ENCODE data around the gene COG2.

The COG2 gene

DNA sequence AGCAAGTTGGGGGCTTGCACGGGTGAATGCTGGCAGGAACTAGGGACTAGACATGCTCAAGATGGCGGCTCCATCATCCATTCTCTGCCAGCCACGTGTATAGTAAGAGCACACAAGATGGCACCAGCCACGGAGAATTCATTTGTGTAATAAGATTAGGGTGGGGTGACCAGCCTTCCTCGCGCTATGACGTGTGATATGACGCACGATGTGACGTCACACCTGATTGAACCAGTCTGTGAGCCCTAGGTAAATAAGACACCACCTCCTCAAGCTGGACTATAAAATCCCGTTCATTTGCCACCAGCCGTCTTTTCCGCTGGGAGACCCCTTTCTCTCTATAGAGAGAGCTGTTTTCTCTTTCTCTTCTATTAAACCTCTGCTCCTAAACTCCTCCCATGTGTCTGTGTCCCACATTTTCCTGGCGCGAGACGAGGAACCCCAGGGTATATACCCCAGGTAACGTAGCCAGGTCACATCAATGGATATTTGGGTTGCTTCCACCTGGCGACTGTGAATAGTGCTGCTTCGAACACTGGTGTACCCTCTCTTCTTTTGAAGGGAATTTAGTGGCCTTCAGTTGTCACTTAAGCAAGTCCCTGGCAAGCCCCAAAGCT lies 18.1 kb upstream of the COG2 start:
- no peak for TF ChIP-seq Cebpa-rat (IDR thresholded peaks at IDR 0.05)
- Histone ChIP-seq H3K4me2 (no peak overlapping the region), H4K20me1 (no peaks in the 10 kb centered on the region), H3K4me3 (no peak overlapping the region), H3K36me3 (no peaks in the 10 kb centered on the region), H3K9me3 (no peaks in the 10 kb centered on the region), H3K27ac (no peak overlapping the region), H3K9ac (no peak overlapping the region), H3K4me1 (no peaks in the 10 kb centered on the region), H3K27me3 (no peaks in the 10 kb centered on the region)

DNA sequence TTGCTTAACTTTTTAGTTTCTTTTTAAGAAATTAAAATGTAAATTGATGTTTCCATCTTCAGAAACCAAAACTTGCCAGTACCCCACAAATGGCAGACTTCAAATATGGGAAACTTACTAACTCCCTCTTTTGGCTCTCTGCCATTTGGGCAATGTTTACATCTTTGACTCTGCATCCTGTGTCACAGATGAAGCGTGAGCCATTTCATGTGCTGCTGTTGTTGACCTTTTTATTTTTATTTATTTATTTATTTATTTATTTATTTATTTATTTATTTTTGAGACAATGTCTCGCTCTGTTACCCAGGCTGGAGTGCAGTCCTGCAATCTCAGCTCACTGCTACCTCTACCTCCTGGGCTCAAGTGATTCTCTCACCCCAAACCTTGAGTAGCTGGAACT lies 16.0 kb upstream of the COG2 start:
- Histone ChIP-seq H3K27me3 (no peaks in the 10 kb centered on the region), H3K4me2 (no peak overlapping the region), H3K9ac (no peak overlapping the region)

DNA sequence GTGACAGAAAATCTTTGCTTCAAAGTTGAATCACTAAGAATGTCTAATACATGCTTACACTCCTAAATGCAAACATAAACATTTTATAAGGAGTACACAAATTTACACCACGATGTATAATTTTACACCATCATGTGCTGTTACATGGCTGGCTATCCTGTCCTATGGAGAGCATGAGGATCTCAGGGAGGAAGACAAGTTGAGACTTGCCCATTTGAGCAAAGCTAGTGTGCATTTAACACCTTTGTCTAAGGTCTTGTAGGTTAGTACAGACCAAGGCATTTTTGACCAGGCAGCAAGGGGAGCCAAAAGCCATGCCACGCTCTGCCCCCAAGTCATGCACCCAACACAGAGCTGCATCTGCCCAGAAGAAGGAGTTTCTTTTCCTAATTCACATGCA lies 14.5 kb upstream of the COG2 start:
- H3K4me3 ChIP-seq, result no peak overlapping the region
- no peaks in the 10 kb centered on the region for H4K20me1 ChIP-seq
- no peak overlapping the region for H3K9ac ChIP-seq
- H3K27me3 ChIP-seq, result no peaks in the 10 kb centered on the region
- no peaks in the 10 kb centered on the region for H3K9me3 ChIP-seq
- no peak for TF ChIP-seq Cebpa-rat (IDR thresholded peaks at IDR 0.05)
- no peak overlapping the region for H3K27ac ChIP-seq
- no peaks in the 10 kb centered on the region for H3K4me1 ChIP-seq
- H3K36me3 ChIP-seq, result no peaks in the 10 kb centered on the region
- no peak overlapping the region for H3K4me2 ChIP-seq

More for the DNA sequence above, 16.0 kb upstream of the COG2 start:
- Histone ChIP-seq H3K9me3 (no peaks in the 10 kb centered on the region), H3K27ac (no peak overlapping the region), H4K20me1 (no peaks in the 10 kb centered on the region), H3K4me3 (no peak overlapping the region), H3K36me3 (no peaks in the 10 kb centered on the region), H3K4me1 (no peaks in the 10 kb centered on the region)
- no peak for TF ChIP-seq Cebpa-rat (IDR thresholded peaks at IDR 0.05)

DNA sequence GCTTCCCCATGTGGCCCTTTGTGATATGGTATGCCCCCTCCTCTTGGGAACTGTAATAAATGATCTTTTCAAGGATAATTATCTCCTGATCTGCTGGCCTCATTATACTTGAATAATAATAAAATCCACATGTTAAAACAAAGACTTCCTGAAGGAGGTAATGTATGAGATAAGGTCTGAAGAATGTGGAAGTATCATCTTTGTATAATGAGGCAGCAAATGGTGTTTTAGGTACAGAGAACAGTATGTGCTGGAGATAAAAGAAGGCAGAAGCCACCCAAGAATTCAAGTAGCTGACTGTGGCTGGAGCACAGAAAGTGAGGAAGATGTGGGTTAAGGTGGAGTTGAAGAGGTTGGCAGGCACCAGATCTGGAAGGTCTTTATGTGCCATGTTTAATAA lies 12.8 kb upstream of the COG2 start:
- Histone ChIP-seq H3K9ac (no peak overlapping the region), H3K4me1 (no peaks in the 10 kb centered on the region), H4K20me1 (no peaks in the 10 kb centered on the region), H3K36me3 (no peaks in the 10 kb centered on the region), H3K4me3 (no peak overlapping the region), H3K27me3 (no peaks in the 10 kb centered on the region), H3K4me2 (no peak overlapping the region), H3K27ac (no peak overlapping the region), H3K9me3 (no peaks in the 10 kb centered on the region)
- no peak for TF ChIP-seq Cebpa-rat (IDR thresholded peaks at IDR 0.05)

DNA sequence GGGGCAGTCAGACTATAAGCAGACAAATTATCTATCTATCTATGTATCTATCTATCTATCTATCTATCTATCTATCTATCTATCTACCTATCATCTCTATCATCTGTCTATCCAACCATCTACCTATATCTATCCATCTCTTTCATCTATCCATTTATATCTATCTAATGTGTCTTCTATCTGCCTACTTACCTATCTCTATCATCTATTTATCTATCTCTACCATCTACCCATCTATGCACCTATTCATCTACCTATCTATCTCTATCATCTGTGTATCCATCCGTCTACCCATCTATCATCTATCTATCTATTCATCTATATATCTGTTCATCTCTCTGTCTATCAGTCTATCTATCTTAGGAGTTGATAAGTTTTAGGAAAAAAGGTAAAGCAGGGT lies 10.8 kb upstream of the COG2 start:
- H3K4me1 ChIP-seq, result no peaks in the 10 kb centered on the region

DNA sequence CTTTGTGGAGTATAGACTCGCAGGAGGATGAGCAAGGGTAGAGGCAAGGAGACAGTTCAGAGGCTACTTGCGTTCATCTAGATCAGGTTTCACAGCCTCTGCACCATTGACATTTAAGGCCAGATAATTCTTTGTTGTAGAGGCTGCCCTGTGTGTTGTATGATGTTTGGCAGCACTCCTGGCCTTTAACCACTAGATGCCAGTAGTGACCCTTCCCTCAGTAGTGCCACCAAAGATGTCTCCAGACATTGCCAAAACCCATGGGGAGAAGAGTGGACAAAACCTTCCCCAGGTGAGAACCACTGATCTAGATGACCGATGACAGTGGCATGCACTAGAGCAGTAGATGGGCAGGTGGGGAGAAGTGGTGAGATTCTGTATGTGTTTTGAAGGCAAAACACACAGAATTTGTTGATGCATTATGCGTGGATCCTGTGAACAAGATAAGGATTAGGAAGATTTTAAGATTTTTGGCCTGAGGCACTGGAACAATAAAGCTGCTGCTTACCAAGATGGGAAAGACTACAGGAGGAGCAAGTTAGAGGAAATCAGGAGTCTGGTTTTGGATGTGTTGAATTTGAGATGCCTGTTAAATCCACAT lies 9.9 kb upstream of the COG2 start:
- Histone ChIP-seq H3K9me3 (no peaks in the 10 kb centered on the region), H3K36me3 (no peaks in the 10 kb centered on the region), H3K4me1 (no peaks in the 10 kb centered on the region), H3K4me3 (no peak overlapping the region), H3K9ac (no peak overlapping the region), H4K20me1 (no peaks in the 10 kb centered on the region), H3K4me2 (no peak overlapping the region), H3K27me3 (no peaks in the 10 kb centered on the region), H3K27ac (no peak overlapping the region)
- no peak for TF ChIP-seq Cebpa-rat (IDR thresholded peaks at IDR 0.05)

More for the DNA sequence above, 10.8 kb upstream of the COG2 start:
- Histone ChIP-seq H3K27ac (no peak overlapping the region), H3K27me3 (no peaks in the 10 kb centered on the region), H3K4me3 (no peak overlapping the region), H3K36me3 (no peaks in the 10 kb centered on the region), H3K4me2 (no peak overlapping the region), H3K9me3 (no peaks in the 10 kb centered on the region), H3K9ac (no peak overlapping the region), H4K20me1 (no peaks in the 10 kb centered on the region)
- TF ChIP-seq Cebpa-rat (IDR thresholded peaks at IDR 0.05), result no peak

DNA sequence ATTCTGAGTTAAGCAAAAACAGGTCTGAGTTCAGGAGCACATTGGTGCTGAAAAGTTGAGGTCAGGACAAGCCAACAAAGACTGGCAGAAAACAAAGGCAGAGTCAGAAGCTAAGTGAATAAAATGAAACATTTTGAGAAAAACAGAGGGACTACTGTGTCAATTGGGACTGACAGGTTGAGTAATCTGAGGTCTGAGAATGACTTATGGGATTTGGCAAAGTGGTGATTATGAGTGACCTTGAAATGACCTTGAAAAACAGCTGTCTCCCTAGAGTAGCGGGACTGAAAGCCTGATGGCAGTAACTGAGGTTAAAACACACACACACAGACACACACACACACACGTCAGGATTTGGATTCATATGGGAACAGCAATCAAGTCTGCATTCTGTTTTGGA lies 8.8 kb upstream of the COG2 start:
- Histone ChIP-seq H3K9ac (no peak overlapping the region), H3K4me3 (no peak overlapping the region), H3K36me3 (no peaks in the 10 kb centered on the region), H3K4me1 (no peaks in the 10 kb centered on the region), H3K27ac (no peak overlapping the region), H3K9me3 (no peaks in the 10 kb centered on the region), H4K20me1 (no peaks in the 10 kb centered on the region), H3K4me2 (no peak overlapping the region), H3K27me3 (no peaks in the 10 kb centered on the region)
- TF ChIP-seq Cebpa-rat (IDR thresholded peaks at IDR 0.05), result no peak

DNA sequence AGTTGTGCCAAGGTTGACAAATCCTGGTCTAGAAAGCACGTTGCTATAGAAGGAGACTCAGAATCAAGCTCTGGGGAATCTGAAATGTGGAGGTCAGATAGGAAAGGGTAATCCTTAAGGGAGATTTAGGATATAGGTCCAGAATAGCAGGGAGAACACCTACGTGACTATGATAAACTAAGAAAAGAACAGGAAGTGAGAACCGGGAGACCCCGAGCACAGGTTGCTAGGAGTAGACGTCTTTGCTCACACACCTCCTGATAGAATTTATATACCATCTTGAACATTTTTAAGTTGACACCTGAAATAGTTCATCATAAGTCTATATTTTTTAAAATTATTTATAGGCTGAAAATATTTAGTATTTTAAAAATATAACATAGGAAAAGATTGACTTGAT lies 7.9 kb upstream of the COG2 start:
- H3K27me3 ChIP-seq, result no peaks in the 10 kb centered on the region
- H3K27ac ChIP-seq, result no peak overlapping the region
- H3K4me3 ChIP-seq, result no peak overlapping the region
- no peaks in the 10 kb centered on the region for H3K9me3 ChIP-seq
- H3K9ac ChIP-seq, result no peak overlapping the region
- H3K4me1 ChIP-seq, result no peaks in the 10 kb centered on the region
- H4K20me1 ChIP-seq, result no peaks in the 10 kb centered on the region
- H3K4me2 ChIP-seq, result no peak overlapping the region
- no peak for TF ChIP-seq Cebpa-rat (IDR thresholded peaks at IDR 0.05)
- H3K36me3 ChIP-seq, result no peaks in the 10 kb centered on the region

DNA sequence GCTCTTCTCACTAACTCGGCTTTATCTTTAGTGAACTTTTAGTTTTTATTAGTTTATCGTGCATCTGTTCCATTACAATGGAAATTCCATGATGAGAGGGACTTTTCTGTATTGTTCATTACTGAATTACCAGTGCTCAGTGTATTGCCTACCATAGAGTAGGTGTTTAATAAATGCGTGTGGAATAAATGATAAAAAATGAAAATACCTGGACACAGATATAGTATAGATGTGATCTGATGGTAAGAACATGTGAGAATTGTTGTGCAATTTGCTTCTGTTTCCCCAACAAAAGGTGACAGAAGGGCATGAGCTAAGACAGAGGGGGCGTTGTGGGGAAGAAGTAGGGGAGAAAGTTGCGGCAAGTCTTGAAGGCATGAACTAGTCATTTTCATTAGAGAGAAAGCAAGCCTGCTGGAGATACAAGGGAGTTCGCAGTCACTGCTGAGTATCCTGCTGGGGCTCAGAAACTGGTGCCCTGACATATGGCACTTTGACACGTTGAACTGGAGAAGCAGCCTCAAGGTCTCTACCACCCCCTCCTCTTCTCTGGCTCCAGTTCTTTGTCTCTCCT lies 5.6 kb upstream of the COG2 start:
- Histone ChIP-seq H3K27ac (no peak overlapping the region), H3K36me3 (no peaks in the 10 kb centered on the region), H4K20me1 (no peaks in the 10 kb centered on the region), H3K4me3 (no peak overlapping the region), H3K9me3 (no peaks in the 10 kb centered on the region), H3K4me1 (peaks cover 2% of the 10 kb centered on the region; the same call in 1 of the 2 replicates), H3K4me2 (no peak overlapping the region), H3K27me3 (no peaks in the 10 kb centered on the region), H3K9ac (no peak overlapping the region)
- TF ChIP-seq Cebpa-rat (IDR thresholded peaks at IDR 0.05), result no peak

DNA sequence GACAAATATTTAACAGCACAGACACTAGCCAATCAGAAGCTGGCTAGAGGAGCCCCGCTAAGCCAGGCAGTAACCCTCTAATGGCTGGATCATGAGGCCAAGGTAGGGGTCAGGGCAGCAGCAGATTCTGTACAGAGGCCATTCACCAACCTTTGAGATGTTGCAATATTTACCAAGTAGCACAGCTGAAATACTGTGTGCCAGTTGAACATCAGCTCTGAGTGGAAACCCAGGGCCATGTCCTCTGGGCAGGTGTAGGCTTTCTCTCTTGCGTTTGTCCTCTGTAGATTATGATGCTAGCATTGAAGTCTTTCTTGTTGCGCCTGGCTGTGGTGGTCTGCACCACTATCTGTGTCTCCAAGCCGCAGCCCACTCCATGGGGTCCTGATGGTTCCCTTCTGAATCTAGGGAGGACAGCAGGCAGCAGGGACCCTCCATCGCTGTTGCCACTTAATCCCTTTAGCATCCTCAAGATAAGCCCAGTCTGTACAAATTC lies 2.5 kb upstream of the COG2 start:
- H3K9me3 ChIP-seq, result no peaks in the 10 kb centered on the region
- H3K9ac ChIP-seq, result no peak overlapping the region
- no peaks in the 10 kb centered on the region for H3K27me3 ChIP-seq
- H3K4me3 ChIP-seq, result no peak overlapping the region
- peaks cover 24% of the 10 kb centered on the region for H3K4me1 ChIP-seq
- H3K36me3 ChIP-seq, result no peaks in the 10 kb centered on the region
- TF ChIP-seq Cebpa-rat (IDR thresholded peaks at IDR 0.05), result no peak
- peaks cover 19% of the 10 kb centered on the region for H4K20me1 ChIP-seq
- no peak overlapping the region for H3K27ac ChIP-seq
- H3K4me2 ChIP-seq, result no peak overlapping the region

All from BLaER1 (cell line).